IPS DF 4.7 (cell line): Measurements from ENCODE around the gene ANKRD33B.
A peak's percentile ranks its signal among the peaks of the same experiment; 100 is the strongest.

Experiments
- DNase-seq: peaks from one replicate; pipeline ENCODE4 v3.0.0-alpha.2; 2013; ENCODE audit warnings: low spot score; ENCODE audit errors: extremely low read depth

ANKRD33B gene

DNA sequence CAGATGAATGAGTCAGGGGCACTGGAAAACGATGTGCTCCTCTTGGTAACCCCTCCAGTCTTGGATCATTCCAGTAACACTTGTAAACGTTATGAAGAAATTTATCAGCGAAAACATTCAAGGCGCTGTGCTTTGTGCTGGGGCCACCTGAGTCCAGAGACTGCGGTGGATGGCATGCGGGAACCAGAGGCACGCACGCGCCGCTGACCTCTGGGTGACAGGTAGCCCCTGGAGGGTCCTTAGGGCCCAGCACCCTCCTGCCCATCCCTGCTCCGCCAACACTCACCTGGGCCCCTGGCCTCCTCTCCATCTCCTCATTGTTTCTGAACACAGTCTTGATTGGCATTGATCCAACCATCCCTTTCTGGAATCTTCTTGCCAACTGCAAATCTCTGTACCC is 110.2 kb downstream of the ANKRD33B start:
- no peak for DNase-seq

DNA sequence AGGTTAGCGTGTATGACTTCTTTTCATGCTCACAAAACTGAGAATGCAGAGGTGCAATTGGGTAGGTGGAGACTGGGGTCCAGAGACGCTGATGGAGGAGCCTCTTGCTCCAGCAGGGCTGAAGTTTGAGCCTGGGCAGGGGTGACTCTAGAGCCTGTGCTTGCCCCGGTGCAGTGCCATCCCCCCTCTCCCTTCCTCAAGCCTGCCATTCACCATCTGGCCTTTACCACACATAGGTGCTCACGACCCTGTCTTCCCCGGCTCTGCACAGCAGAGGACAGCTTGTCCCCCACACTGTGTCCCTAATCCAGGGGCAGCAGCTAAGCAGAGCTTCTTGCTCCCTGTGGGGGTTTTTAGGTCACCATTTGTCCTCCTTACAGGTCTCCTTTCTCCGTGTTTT is 110.7 kb downstream of the ANKRD33B start:
- DNase-seq, result no peak

DNA sequence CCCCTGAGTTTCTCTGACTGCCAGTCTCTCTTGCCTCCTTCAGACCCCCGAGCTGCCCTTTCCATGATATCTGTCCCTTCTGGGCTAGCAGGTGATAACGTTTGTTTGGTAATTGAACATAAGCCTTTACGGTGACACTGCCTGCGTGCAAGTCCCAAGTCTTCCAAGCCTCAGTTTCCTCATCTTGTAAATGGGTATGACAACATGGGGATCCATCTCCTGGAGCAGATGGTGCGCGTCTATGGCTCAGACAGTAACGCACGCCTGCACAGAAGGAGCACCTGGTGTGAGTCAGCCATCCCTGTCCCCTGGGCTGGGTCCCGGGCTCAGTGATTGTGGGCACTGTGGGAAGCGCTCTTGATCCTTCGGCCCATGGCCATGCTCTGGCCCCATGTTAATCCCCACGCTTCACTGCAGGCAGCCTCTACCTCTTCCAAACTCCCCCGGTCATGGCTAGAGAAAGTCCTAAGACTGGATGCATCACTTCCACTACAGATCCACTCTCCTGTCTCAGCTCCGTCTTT is 111.4 kb downstream of the ANKRD33B start:
- DNase-seq, result no peak

DNA sequence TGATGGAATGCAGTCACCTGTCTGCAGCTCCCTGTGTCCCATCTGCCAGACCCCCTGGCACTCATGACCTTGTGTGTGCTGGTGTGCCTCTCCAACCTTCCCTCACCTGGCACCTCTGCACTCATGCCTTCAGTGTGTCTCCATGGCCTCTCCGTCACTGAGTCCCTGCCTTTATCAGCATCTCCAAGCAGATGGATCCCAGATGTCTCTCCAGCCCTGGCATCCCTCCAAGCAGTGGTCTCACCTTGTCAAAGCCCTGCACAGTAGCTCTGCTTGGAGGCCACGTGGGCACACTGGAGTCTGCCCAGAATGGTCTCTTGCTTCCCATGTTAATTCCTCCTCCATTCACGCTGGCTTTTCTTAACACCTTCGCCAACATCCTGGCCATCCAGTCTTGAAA is 112.4 kb downstream of the ANKRD33B start:
- no peak for DNase-seq

DNA sequence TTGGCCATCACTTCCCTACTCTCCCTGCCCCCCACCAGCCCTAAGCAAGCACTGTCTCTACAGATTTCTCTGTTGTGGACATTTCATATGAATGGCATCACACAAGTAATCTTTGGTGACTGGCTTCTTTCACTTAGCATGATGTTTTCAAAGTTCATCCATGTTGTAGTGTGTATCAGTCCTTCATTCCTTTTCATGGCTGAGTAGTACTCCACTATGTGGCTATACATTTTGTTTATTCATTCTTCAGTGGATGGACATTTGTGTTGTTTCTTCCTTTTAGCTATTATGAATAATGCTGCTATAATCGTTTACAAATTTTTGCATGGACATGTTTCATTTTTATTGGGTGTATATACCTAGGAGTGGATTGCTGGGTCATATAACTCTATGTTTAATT is 113.1 kb downstream of the ANKRD33B start:
- no peak for DNase-seq

DNA sequence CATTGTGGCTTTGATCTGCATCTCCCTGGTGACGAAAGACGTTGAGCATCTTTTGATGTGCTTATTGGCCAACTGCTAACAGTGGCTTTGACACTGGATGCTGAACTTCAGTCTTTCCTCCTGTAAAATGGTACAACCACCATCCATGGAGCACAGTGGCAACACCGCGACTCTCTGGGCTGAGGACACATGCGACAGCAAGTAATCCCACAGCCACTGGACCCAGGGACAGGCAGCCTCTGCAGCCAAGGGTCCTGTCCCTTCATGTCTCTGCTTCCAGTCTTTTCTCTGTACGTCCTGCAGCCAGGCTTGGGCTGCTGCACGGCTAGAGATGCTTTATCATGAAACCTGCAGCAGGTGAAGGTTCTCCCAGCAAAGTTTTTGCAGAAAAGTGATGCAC is 113.7 kb downstream of the ANKRD33B start:
- DNase-seq, result no peak

DNA sequence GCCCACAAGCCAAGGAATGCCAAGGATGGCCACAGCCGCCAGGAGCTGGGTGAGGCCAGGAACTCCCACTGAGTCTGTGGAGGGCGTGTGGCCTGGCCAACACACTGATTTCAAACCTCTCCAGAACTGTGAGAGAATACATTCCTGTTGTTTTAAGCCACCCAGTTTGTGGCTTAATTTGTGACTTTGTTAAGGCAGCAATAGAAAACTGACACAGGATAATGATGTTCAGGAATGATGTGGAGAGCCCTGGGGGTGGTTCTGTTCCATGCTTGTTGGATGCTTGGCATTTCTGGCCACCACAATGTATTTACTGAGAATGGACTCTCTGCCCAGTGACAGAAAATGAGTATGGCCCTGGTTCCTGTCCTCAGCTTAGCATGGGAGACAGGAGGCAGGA is 114.4 kb downstream of the ANKRD33B start:
- no peak for DNase-seq

DNA sequence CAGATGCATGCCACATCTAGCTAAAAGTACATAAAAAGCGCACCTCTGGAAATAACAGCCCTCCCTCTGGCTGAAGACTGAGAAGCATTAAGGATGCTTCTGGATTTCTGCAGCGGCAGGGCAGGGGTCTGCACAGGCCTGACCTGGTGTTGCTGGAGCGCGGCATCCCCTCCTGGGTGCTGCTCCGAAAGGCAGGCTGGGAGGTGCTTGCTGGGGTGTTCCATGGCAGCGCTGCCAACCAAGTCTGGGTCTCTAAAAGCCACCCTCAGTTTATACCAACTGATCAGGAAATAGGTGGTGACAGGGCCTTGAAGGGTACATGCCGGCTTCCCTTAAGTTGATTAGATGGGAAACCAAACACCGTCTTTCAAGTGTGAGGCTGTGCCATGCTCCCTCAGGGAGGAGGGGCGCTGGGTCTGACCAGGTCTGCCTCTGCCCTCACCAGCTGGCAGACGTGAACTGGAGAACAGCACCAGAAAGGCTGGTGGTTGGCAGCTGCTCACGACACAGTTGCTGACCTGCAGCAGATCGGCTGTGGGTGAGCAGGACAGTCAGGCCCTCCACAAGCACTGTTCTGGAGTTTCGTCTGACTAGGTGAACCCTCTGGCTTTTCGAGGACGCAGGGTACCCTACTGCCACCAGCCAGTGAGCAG is 115.6 kb downstream of the ANKRD33B start:
- no peak for DNase-seq

DNA sequence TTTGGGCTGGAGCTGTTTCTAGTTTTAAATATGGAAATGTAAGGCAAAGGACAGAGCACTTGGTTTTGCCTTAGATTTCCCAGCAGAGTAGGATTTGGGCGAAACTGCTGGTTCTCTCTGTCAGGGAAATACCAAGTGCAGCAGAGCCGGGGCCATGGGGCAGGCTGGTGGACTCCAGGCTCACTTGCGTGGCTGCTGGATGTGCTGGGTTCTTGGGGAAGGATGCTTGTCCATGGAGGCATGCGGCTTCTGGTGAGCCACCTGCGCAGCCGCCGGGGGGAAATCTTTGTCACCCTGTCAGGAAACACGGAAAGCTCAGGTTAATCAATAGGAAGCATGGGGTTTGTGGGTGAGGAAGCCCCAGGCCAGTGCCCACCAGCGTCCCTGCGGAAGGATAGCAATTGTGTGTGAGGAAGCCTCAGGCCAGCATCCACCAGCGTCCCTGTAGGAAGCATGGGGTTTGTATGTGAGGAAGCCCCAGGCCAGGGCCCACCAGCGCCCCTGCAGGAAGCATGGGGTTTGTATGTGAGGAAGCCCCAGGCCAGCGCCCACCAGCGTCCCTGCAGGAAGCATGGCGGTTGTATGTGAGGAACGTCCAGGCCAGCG is 117.1 kb downstream of the ANKRD33B start:
- DNase-seq, result no peak

DNA sequence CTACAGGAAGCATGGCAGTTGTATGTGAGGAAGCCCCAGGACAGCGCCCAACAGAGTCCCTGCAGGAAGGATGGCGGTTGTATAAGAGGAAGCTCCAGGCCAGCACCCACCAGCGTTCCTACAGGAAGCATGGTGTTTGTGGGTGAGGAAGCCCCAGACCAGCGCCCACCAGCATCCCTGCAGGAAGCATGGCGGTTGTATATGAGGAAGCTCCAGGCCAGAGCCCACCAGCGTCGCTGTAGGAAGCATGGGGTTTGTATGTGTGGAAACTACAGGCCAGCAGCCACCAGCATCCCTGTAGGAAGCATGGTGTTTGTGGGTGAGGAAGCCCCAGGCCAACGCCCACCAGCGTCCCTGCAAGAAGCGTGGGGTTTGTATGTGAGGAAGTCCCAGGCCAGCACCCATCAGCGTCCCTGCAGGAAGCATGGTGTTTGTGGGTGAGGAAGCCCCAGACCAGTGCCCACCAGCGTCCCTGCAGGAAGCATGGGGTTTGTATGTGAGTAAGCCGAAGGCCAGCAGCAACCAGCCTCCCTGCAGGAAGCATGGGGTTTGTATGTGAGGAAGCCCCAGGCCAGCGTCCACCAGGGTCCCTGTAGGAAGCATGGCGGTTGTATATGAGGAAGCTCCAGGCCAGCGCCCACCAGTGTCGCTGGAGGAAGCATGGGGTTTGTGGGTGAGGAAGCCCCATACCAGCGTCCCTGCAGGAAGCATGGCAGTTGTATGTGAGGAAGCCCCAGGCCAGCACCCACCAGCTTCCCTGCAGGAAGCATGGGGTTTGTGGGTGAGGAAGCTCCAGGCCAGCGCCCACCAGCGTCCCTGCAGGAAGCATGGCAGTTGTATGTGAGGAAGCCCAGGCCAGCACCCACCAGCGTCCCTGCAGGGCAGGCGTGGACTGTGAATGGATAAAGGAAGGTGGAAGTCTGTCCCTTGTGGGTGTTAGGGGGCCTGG is 118.1 kb downstream of the ANKRD33B start:
- no peak for DNase-seq

DNA sequence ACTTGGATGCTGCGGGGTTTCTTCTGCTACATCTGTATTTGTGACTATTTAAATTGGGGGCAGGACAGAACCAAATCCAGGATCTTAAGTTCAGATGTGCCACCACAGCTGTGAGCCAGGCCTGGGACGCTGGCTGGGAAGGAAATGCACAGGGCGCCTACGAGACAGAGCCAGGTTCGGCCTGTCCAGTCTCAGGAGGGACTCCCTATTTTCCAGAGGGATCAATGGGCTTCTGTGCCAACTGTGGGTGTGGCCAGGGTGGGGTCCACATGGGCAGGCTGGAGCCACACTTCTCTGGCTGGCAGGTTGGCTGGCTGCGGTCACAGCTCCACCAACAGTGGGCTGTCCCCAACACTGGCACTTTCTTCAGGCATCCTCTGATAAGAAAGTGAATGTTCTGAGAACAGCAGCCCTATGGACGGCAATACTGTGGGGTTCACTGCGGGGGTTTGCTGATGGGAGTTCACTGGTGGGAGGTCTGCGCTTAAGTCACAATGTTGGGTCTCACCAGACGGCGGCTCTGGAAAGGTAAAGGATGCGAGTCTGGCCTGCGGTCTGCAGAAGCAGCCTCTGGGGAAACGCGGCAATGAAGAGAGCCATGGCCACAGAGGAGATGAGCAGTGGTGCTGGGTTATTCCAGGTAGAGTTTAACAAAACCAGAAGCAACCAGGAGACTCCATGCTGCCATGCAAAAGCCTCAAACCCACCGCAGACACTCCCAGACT is 119.1 kb downstream of the ANKRD33B start:
- DNase-seq, result no peak

DNA sequence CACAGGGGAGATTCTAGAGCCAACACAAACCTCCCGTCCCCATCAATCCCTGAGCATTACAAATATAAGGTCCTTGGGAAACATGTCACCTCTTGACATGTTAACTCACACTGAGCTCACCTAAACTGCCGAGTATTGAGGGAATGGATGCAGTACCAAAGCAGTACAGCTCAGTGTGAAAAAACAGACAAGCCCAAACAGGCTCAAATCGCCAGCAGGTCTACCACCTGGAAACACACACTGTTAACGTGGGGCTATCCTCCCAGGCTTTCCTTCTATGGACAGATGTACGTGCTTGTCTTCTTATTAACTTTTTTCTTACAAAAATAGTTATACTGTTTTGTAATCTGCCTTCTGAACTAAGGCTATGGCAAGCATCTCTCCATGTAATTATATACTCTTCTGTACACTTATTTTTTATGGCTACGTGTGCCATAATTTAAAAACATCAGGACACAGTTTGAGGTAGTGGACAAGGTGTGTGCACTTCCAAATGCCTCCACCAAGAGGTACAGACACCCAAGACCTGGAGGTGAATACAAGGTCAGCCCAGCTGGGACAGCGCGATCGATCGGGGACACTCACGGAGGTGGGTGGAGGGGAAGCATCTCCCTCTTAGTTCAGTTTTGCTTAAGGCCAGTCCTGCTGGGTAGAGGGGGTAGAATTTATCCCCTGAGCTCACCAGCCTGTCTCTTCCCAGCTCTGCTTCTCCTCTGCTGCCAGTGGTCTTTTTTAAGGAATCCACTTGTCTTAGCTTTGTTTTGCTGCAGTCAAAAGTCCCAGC is 120.6 kb downstream of the ANKRD33B start:
- no peak for DNase-seq

DNA sequence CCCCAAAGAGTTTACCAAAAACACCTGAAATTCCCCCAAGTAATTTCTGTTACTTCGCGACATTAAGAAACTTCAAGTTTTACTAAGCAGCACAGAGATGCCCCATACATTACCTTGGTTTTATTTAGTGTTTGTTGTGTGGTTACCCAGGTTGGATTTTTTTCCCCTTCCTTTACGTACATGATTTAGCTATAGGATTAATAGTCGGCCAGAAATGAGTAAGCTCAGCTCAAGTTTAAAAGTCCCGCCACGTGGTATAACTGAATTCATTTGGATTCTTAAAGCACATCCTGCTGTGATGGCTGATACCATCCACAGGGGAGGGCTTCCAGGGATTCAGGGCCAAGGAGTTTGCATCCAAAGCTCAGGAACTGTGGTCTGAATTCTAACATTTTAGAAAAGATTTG is 121.2 kb downstream of the ANKRD33B start:
- DNase-seq, result no peak

DNA sequence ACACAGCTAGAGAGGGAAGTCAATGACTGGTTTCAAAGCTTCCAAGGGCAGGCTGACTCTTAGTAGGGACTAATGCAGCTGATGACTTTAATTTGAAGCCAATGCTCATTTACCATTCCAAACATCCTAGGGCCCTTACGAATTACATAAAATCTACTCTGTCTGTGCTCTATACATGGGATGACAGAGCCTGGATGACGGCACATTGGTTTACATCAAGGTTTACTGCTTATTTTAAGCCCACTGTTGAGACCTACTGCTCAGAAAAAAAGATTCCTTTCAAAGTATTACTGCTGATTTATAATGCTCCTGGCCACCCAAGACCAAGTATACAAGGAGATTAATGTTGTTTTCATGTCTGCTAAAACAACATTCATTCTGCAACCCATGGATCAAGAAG is 123.0 kb downstream of the ANKRD33B start:
- no peak for DNase-seq

DNA sequence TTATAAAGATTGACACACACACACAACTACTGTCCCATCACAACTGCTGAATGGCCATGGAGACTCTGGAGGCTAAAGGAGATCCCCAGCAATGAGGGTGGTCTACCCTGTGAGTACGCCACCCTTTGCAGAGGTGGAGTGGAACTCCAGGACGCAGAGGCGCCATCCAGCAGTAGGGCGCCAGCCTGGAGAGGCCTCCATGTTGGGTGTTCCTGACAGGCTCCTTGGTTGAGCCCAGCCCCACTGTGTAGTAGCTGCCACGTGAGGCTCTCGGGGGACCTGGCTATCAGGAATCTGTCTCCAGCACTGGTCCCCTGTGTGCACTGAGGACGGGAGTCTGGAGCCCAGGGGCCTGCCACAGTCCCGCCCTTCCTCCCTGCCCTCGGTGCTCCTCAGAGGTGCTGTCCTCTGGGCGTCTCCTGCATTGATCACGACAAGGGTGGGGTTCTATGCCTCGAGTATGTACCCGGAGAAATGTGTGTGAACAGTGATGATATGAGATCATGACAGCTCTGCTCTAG is 124.8 kb downstream of the ANKRD33B start:
- no peak for DNase-seq

DNA sequence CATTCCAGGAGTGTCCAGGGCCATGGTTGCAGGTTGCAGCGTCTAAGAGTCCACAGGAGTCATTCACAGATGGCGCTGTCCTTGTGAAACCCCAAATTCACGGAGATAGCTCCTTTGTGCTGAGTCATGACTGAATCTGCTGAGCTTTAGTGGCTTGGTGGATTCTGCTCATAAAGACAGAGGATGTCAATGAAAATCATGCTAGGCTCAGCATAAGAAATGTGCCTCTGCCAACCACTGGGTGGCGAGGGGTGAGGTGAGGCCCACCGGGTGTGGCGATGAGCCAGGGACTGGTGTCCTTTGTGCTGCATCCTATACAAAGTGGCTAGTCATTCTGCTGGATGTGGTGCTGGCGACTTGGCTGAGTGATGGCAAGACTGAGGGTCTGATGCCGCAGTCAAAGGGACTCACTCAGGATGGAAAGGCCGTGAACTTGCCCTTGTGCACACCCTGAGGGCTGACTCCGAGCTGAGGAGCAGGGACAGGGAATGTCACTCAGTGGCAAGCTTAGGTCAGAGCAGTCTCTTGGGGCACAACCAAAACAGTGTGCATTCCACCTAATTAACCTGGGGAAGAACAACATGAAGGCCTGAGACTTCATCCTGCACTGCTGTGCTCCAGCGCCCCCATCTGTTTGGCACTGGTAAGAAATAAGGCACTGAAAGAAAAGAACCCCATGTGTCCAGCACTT is 125.7 kb downstream of the ANKRD33B start:
- peak; percentile 44 for DNase-seq

DNA sequence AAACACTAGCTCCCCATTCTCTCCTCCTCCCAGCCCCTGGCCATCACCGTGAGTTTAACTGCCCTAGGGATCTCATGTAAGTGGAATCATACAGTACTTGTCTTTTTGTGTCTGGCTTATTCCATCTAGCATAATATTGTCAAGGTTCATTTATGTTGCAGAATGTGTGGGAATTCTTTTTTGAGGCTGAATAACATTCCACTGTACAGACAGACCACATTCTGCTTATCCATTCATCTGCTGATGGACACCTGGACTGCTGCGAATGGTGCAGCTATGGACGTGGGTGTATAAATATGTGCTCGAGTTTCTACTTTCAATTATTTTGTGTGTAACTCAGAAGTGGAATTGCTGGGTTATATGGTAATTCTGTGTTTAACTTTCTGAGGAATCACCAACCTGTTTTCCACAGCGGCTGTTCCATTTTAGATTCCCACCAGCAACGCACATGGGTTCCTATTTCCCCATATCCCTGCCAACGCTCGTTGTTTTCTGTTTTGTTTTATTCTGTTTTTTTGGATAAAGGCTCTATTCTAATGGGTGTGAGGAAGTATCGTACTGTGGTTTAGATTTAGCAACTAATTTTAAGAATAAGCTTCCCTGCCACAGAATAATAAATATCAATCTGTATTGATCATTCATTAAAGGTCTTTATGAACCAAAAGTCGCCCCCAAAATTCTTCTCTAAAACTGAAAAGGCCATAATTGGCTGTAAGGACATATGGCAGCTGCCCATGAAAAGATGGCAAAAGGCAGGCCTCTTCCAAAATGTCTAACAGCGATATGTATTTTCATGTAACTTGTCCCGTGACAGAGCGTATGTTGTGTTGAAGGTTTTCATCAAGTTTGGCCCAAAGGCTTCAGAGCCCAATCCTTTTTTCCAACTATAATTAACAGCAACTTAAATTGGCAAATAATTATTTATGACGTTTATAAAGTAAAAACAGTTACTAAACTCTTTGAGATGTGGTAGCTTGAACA is 126.9 kb downstream of the ANKRD33B start:
- no peak for DNase-seq
